Measurements from ENCODE around the gene DFFB.

DFFB gene

DNA sequence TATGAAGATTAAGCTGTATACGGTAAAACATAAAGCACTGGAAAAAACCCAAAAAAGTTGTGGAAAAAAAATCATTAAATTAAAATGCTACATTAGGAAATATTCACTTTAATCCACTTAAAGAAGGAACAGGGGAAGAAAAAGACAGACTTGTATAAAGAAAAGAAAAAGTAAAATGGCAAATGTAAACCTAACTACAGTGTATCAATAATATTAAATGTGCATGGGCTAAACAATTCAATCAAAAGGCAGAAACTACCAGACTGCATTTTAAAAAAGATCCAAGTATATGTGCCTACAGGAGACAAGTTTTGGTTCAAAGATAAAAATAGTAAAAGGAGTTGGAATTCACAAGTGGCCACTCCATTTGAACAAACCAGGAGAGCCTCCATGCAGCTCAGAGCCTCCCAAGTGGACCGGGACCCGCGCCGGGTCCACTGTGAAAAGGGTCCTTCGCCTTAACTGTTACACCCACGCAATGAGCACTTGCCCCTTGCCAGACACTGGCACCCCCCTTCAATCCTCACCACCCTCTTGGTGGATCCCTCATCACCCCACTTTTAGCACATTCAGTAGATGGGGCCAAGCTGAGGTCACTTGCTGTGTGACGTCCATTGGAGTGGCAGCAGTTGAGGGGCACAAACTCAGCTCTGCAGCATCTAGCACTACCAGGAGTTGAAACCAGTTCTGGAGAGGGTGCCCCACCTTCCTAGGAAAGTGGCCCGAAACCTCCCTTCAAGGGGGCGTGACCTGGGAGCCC is 41.9 kb downstream of the DFFB start:
- no peak for DNase-seq

DNA sequence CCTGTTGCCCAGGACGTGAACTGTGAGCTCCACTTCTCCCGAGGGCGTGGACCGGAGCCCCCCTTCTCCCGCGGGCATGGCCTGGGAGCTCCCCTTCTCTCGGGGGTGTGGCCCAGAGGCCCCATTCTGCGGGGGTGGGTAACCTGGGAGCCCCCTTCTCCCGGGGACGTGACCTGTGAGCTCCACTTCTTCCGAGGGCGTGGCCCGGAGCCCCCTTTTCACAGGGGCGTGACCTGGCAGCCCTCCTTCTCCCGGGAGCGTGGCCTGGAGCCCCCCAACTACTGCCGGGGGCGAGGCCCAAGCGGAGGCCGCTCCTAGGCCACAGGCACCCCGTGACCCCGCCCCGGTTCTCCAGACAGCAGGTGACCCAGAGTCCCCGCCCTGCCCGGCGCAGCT is 42.5 kb downstream of the DFFB start:
- DNase-seq: no peak

DNA sequence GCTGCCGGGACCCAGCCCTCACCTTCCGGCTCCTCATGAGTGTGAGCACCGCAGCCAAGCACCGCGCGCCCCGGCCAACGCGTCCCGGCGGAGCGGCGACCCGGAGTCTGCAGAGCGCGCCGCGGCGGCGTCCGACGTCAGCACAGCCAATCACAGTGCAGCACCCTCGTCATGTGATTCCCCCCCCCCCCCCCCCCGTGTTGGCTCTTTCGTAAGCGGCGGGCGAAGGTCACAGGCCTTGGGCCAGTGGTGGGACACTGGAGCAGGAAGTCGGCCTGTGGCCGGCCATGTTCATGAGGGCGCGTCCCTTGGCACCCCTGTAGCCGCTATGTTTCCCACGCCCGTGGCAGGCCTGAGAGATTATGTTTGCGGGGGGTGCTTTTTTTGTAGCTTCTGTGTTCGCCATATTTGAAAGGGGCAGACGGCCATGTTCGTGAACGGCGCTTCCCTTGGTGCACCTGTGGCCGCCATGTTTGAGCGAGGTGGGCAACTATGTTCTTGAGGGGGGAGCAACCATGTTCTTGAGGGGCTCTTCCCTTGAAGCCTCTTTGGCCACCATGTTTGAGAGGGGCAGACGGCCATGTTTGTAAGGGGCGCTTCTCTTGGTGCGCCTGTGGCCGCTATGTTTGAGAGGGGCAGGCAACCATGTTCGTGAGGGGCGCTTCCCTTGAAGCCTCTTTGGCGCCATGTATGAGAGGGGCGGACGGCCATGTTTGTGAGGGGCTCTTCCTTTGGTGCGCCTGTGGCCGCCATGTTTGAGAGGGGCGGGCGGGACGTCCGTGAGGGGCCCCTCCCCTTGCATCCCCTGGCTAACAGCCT is 43.1 kb downstream of the DFFB start, which contains the start of gene C1orf174:
Gene C1orf174 (minus strand): TSS at position 123 of the 819 bp plus-strand sequence. CDS start 86 bp downstream, at position 37.
- peak; percentile 97 for DNase-seq

DNA sequence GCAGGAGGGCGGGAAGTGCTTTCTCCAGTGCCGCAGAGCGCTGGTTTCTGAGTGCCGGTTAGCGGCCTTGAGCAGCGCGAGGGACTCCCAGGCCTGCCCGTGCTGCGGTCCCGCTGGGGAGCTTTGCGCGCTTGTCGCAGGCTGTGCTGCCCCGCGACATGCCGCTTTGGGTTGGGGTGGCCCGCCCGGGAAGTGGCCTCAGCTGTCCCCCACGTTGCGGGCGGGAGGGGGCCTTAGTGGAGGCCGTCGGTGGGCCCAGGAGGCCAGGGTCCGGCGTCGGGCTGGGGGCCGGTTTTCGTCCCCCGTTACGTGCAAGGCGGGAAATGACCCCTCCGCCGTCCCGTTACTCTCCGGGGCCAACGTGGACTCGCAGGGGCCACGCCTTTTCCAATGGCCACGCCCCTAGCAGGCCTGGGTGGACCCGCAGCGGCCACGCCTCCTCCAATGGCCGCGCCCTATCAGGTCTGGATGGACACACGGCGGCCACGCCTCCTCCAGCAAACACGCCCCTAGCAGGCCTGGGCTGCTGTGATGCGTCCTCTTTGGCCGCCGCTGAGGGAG is 43.8 kb downstream of the DFFB start:
- peak; percentile 71 for DNase-seq

DNA sequence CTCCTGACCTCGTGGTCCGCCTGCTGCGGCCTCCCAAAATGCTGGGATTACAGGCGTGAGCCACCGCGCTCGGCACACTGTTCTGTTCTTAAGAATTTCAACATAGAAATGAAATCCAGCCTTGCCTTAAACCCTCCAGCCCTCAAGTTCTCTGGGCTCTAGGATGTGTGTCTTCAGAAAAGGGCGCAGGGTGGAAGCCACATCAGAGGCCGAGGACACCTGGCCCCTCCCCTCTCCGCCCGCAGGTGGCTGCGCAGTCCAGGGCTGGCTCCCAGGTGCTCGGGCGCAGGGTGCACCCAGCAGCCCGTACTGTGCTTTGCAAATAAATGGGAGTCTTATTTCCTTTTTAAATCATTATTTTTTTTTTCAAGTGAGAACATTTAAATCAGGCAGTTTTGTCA is 44.8 kb downstream of the DFFB start:
- DNase-seq: no peak

DNA sequence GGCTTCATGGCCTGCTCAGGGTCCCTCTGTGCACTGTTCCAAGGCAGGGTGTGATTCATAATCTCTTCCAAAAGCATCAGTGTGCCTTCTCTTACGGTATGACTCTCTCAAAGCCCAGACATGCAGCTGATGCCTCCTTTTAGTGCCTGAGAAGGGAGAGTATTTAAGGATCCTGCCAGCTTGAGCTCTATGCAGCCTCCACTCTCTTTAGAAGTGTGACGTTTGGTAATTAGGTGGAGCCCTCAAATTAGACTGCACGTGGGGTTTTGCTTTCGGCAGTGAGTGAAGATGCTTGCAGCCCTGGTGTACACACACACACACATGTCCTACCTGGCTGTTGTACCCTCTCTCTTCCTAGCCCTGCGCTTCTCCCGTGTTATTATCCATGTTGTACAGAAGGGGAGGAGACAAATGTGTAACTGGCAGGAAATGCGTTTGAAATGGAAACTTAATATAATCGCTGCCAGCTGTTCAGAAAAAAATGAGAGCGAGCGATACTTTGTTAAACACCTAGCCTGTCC is 45.4 kb downstream of the DFFB start:
- DNase-seq: peak; percentile 14

DNA sequence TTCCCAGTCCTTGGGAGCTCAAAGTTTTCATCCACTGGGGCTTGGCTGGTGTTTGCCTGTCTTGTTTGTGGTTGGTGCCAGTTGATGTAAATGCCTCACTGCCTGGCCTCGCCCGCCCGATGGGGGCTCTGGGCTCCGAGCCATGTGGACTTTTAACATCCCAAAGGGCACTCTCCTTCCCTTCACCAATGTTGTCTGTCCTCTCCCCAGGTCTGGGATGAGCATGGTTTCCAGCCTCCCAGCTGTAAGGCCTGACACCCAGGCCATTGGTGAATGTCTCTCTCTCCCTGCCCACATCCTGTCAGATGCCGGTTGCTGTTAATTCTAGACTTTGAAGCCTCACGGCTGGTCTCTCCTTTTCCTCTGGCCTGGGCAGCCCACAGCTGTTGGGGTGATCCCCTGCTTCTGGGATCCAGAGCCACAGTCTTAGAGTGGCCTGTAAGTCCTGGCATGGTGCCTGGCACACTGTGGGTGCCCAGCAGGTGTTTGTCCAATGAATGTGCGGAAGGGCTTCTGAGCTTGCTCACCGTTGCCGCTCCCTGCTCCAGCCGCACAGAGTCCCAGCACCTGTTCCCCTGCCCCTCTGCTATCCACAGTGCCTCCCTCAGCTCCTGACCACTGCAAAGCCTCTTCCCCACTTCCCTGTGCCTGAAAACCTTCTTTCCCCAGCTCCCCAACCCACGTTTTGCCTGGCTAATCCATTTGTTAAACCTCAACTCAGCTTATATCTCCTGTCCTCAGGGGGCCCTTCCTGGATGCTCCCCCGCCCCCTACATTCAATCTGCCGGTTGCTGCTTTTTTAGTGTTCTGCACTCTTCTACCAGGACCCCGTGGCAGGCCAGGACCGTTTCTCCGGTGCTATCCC is 46.1 kb downstream of the DFFB start:
- peak; percentile 51 for DNase-seq

DNA sequence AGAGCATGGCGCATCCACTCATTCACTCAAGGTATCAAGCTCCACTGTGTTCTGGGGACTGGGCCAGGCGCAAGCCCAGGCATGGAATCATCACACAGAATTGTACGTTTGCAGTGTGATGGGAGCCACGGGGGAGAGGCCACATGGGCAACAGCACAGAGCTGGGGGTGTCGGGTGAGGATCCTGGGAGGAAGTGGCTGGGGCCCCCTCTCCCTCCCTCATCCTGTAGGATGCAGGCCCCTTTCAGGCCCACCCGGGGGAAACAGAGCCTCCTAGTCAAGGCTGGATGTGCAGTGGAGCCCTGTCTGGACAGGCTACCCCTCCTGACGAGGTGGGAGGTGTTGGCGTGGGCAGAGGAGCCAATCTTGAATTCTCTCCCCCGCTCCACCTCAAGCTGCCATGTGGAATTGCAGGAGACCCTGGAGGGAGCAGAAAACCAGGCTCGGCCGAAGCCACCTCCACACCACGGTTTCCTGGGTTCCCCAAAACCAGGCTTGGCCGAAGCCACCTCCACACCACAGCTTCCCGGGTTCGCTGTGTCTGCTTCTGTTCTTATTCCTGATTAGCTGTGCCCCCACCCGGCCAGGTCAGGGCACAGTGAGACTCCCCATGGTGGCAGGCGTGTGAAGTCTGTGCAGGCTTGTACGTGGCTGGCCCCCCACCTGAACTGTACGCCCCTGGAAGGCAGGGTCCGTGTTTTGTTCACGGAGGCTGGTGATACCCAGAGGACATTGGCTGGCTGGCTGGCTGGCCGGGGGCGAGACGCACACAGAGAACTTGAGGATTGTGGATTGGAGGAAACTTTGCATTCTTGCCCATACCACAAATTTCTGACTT is 46.9 kb downstream of the DFFB start:
- no peak for DNase-seq

DNA sequence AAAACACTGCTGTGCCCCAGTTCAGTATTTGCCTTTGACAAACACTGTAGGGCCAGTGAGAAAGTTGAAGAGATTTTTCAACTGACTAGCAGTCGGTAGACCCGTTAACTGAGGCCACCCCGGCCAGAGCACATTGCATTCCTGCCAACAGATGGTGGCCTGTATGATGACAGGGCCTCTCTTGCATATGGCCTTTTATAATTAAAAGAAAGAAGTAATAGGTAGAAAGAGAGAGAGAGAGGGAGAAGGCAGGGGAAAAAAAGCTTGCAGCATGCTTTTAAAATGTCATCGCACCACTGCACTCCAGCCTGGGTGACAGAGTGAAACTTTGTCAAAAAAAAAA is 47.5 kb downstream of the DFFB start:
- no peak for DNase-seq

DNA sequence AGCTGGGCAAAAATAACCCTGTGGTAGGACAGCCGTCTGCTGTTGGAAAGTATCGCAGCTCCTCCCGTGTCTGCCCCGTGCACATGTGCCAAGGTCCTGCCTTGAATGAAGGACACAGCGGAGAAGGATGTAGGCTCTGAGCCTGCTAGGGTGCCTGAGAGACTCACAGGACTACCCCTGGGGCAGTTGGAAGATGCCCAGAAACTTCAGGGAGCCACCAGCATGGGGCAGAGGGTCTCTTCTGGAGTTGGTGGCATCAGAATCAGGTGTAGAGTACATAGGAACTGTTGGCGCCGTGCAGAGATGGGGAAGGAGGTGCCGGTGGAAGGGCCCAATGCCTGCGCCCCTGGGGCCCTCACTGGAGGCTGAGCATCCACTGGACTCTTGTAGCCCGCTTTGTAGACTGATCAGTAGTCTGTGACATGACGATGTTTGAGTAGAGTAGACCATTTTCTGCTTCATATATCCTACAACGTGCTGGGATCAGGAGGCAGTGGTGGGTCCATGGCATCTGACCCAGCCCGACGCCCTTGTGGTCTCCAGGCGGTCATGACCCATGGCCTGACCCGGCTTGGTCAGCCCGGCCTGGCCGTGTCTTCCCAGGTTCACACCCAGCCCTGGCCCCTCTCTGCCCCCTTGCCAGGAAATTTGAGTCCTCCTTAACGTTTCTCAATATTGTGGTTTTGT is 48.1 kb downstream of the DFFB start:
- no peak for DNase-seq

DNA sequence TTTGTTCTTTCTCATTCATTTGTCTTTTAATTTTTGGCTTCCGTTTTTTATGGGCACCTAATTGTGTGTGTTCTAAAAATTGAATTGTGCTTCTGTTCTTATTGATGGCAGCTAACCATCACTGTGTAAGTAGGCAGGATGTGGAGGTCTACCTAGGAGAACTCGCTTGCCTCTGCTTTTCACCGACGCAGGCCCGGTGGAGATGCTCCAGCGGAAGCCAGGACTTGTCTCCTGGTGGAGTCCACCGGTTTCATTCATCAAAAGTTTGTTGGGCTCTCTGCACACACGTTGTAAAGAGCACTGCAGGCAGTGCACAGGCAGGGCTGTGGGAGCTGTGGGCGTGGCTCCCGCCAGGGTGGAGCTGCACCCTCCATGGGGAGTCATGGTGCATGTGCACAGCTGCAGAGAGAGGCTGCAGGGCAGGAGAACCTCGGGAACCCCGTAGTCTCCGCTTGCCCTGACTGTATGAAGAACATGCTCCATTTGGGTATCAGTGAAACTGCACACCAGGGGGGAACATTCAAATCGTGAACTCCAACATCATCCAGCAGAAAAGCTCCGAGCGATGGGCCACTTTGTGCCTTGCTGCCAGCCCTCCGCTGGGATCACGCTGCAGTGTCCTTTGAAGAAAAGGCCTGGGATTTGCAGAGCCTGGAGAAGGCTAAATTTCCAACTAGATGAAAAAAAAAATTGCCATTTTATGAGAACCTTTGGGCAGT is 48.8 kb downstream of the DFFB start:
- no peak for DNase-seq

DNA sequence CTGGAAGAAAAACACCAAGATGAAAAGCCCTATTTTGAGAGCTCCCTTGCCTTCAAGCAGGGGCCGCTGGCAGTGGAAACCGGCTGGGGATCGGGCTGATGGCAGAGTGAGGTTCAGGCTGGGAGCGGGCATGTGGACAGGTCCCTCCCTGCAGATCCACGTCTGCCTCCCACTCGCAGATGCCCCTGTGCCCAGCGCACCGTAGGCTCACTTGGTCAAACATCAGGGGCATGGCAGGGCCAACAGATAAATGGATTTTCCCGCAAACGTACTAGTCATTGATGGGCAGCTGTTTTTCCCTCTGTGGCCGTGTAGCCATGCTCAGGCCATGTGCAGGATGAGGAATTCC is 49.4 kb downstream of the DFFB start:
- no peak for DNase-seq

DNA sequence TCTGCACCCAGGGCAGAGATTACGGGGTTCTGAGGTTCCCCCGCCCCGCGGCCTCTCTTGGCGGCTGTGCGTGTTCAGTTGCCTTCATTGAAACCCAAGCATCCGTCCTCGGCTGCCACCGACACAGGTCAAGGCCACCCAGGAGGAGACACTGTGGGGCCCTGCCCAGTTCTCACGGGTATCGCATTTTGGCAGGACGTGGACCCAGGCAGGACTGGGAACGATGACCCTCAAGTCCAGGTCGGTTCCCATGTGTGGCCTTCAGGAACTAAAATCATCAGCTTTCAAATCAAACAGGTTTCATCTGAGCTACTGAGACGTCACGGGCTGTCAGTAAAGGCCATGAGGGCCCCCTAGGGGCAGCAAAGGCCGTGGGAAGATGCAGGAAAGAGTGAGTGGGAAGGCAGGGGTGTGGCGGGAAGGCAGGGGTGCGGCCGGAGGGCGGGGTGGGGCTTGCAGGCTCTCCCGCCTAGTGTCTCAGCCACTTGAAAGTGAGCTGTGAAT is 49.8 kb downstream of the DFFB start:
- no peak for DNase-seq

DNA sequence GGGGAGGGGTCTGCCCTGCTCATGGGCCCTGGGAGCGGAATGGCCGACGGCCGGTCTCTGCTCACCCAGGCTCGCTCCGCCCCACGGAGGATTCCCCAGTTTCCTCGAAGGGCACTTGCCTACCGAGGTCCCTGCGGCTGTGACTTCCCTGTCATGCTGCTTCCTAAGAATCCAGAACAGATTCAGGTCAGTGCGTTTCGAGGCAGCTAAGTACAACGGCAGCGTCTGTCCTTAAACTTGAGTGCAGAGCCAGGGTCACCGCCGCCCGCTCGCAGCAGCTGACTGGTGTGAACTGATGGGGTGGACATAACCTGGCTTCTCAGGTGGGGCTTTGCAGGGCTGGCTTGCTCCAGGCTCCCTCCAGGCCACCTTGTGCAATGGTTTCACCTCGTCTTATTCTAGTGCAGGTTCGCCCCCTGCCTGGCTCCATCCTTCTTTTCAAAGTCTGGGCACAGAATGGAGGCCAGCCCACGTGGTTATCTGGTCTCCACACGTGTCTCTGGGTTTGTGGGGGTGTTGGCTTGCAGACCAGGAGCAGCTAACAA is 50.4 kb downstream of the DFFB start:
- DNase-seq: no peak

DNA sequence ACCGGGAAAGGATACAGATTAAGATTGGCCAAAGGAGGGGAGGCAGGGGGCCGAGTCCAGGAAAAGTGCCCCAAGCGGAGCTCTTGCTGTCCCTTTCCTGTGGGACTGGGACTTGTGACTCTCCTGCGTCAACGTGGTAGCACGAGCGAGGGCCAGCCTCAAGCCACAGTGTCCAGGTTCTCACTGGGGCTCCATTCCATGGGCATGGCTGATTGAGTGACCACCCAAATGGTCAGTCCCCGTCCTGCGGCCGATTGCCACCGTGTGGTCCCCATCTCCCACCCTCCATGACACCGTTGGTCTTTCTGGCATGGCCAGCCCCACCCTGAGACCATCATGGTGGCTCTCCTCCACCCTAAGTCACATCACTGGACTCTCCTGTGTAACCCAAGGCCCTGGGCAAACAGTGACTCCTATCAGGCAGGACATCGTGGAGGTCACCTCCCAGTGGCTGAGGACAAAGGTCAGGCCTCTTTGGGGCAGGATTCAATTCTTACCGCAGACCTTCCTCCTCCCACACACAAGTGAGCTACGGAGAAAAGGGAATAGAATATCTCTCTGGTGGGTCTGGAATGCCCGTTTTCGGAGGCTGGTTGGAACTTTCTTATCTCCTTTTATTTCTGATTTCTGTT is 51.7 kb downstream of the DFFB start:
- DNase-seq: no peak

DNA sequence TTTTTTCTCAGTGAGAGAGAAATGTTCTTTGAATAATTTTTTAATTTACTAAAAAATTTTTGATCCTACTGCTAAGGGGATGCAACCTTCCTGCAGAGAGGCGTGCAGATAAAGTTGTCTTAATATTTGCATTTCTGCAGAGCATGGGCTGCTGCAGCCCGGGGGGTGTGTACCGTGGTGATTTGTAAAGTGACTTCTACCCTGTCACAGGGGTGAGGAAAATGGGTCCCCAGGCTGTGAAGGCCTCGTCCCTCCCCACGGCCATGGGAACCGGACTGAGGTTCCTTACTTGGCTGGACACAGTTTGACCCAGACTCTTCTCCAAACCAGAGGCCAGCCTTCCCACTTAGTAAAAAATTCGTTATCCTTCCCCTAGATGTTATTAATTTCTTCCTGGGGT is 52.3 kb downstream of the DFFB start:
- DNase-seq: no peak

DNA sequence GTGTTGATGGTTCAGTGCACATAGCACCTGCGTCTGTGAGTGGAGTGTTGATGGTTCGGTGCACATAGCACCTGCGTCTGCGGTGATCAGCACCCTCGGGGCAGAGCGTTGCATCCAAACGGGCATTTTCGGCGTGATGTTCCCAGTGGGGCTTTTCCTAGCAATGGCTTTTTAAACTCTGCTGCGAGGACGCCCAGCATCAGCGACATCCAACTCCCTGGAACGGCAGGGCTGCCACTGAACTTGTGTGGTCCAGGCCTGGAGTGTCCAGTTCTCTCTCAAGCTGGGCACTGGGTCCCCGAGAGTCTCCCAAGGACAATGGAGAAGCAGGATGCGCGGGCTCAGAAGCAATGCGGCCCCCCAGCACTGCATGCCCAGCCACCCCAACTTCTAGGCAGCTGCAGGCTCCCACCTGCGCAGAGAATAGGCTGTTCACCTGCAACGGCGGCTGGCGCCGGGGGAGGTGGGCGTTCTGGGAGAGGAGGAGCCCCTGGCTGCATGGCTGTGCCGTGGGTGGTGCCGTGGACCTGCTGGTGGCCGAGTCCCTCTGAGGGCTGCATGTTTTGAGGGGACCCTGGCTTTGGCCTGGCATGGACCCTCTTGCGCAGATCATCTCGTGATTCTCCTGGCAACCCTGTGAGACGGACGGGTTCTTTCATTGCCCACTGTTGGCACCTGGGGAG is 52.9 kb downstream of the DFFB start:
- peak; percentile 39 for DNase-seq

DNA sequence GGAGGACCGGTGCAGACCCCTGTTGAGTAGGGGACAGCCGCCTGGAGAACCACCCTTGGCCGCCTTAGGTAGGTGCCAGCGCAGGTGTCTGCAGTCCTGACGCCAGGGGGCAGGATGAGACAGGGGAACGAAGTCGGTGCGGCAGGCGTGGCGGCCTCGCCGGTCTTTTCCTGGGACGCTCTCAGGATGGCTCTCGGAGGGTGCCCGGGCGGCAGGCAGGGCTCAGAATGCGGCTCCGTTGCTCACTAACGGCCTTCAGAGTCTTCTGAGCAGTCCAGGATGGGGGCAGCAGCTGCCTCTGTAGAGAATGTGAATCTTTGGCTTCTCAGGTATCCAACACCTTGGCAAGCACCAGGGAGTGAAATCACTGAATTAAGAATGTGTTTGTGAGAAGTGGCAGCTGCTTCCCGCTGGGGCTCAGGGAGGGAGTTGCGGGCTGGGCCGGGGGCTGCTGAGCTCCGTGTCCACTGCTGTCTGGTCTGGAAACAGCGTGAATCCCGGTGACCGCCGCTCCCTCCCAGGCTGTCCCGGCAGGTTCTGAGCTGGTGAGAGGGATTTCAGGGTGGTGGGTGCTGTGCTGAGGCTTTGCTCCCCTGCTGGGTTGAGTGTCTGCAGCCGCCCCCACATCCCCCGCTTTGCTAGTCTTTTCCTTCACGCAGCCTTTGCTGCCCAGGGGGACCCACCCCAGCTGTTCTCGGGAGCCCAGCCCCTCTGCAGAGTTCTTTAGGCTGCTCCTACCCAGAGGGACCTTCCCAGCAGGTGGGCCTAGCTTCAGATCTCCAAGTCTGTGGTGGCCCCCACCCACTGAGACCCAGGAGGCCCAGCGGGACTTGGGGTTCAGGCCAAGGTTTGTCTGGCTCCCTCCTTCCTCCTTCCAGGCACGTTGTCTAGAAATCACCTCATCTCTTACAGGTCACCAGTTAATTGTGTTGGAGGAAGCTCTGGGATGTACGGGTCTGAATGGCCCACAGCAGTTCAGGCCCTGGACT is 53.9 kb downstream of the DFFB start:
- DNase-seq: peak; percentile 78

Measured in SHP77 treated with DMSO at 0.1 percent for 48 hours (cell line).